Stimulated activated CD4-positive, alpha-beta T cell treated with anti-CD3 and anti-CD28 coated beads, Interleukin-12 subunit alpha, Interleukin-12 subunit beta, amount 100 ng/mL, for 4 hours (primary cell): ENCODE measurements around the gene THTPA.

ENCODE experiments used
- DNase-seq: peaks from one replicate; pipeline ENCODE4 v3.0.0-alpha.2; 2020

The THTPA gene

GRCh38 chr14:23556700-23557440, 799 bp downstream of the THTPA start:
- DNase-seq: no peak

- DNase-seq: no peak
Observed at GRCh38 chr14:23557521-23557920, 1.4 kb downstream of the THTPA start.

GRCh38 chr14:23557946-23558345, 1.9 kb downstream of the THTPA start:
- no peak for DNase-seq

- DNase-seq: no peak
Observed at GRCh38 chr14:23558346-23559009, 2.4 kb downstream of the THTPA start.

- DNase-seq: peak; percentile 61
Observed at GRCh38 chr14:23559010-23559925, 3.2 kb downstream of the THTPA start.

DNA sequence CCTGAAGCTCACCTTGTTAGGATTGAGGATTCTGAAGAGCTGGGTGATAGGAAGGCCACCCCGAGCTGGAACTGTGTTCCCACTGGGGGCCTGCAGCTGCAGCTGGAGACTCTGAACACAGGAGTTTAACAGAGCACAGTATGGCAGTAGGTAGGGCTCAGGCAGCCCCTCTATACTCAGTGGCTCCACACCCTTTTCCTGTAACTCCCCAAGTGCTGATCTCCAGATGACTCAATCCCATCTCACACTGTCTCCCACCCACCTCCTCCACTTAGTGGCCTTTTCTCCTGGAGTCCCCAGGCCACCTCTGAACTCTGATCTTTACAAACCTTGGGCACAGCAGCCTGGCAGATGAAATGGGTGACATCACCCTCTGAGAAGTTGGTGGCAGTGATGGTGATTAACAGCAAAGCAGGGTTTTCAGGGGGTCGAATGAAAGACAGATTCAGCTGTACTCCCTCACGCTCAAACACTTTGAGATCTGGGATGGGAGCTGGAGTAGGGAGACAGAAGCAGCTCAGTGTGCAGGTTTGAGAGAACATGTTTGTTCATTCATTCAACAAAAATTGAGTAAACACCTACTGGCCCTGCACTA, 4.0 kb downstream of the THTPA start:
- DNase-seq: no peak

DNA sequence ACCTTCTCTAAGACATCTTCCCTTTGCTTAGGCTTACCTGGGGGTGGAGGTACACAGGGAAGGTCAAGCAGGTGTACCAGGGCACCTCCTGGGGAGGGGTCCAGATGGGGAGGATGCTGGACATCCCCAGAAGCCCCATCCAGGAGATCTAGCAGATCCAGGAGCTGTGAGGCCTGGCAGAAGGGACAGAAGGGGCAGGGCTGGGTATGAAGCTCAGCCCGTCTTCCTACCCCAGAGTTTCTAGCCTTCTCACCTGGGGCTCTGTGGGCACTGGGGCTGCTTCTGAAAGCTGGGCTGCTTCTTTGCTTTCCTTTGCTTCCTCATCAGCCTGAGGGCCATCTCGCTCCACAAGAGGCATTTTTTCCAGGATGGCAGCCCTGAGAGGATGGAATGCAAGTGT, 5.2 kb downstream of the THTPA start:
- DNase-seq: no peak

- DNase-seq: no peak
Observed at GRCh38 chr14:23561873-23562821, 6.1 kb downstream of the THTPA start.

GRCh38 chr14:23562822-23563472, 6.9 kb downstream of the THTPA start:
- DNase-seq: peak; percentile 57

DNA sequence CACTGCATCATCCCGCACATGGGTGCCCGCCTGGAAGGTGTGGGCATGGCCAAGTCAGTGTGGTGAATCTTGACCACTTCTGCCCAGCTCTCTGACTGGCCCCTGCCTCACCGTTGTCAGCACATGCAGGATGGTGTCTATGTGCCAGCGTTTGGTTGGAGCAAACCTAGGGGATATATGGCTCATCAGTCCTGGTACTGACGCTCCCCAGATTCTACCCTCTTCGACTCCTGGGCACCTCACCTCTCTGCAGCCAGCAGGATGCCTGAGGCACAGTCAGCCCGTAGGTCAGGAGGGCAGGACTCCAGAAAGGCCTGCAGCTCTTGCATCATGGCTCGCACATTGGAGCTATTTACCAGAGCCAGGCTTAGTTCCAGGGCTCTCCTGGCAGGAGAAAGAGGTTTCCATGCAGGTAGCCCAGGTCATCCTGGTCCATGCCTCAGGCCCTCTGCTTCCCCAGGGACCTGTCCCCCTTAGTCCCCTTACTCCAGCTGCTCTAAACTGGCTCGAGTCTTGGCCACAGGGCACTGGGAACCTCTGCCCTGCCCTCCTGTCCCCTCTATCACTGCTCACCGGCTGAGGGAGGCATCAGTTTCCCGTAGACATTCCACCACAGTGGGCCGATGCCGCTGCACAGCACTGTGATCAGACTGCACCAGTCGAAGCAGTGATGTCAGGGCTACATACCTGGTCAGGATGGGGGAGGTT, 7.6 kb downstream of the THTPA start:
- no peak for DNase-seq

DNA sequence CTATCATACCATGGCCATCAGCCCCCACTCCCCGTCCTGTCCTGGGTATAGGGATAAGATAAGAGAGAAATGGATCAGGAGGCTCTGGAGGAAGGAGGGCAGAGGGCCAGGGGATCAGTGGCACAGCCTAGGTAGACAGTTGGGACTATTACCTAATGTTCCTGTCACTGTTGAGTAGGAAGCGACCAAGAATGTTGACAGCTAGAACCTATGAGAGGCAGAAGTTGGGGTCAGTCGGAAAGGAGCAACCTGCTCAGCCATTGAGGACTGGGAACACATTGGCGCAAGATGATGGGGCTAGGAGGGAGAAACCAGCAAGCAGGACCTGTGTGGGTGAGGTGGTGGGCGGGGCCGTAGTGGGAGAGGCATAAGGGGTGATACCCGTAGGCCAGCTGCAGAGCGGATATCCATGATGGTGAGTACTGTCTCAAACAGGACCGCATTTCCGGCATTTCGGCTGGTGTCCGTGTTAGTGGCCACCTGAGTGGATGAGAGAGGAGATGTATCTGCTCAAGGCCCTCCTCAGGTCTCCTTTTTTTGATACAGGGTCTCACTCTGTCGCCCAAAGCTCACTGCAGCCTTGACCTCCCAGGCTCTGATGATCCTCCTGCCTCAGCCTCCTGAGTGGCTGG, 8.2 kb downstream of the THTPA start:
- no peak for DNase-seq

GRCh38 chr14:23564876-23565275, 8.8 kb downstream of the THTPA start:
- no peak for DNase-seq

- DNase-seq: no peak
Observed at GRCh38 chr14:23565626-23566025, 9.6 kb downstream of the THTPA start.

GRCh38 chr14:23566112-23566777, 10.2 kb downstream of the THTPA start:
- no peak for DNase-seq

DNA sequence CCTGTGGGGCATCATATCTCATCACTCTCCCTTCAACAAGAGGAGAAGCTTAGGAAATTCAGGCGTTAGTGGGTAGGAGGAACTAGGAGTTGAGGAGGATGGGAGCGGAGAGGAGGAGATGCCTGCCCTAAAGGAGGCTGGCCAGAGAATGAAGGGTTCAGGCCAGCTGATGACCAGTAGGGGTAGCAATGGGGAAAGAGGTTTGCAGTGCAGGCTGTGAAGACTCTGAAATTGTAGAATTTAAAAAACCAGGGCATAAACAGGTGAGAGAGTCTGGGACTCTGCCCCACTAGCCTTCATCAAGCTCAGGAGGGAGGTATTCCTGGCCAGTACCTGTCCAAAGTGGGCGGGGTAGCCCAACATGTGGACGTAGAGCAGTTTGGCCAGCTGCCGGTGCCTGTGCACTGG, 10.7 kb downstream of the THTPA start:
- DNase-seq: no peak

DNA sequence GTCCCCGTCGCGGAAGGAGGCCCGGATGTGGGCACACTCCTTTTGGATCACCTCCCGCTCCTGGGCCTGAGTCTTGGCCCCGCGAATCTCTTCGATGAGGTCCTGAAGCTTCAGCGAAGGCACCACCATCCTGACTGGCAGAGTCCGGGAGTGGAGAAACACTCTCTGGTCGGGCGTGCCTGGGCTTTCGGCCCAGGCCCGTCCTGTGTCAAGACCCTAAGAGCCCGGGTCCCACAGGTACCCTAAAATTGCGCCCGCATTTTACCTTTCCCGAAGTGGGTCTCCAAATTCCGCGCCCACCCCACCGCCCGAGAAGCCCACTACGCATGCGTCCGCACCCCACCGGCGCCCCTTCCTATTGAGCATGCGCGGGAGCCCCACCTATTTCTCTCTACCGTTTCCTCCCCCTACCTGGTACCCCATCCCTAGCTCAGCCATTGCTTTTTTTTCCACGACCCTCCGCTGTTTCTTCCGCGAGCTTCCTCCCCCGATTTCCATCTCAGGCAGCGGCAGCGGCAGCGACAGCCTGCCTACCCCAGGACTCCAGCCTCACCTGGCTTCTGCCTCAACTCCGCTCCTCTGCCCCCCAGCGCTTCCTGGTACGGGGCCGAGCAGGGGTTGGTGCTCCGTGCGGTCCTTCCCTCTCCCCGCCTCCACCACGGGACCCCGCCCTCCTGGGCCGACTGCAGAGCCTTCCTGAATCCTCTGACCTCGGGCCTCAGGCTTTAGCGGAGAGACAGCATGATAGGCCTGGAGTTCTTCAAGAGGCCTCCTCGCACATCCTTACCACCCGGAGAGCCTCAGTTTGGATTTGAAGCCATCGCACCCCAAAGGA, 11.3 kb downstream of the THTPA start, which contains the start of gene AP1G2:
Gene AP1G2 (minus strand): TSS at position 606 of the 835 bp plus-strand sequence. CDS start 477 bp downstream, at position 129.
- DNase-seq: peak; percentile 86

DNA sequence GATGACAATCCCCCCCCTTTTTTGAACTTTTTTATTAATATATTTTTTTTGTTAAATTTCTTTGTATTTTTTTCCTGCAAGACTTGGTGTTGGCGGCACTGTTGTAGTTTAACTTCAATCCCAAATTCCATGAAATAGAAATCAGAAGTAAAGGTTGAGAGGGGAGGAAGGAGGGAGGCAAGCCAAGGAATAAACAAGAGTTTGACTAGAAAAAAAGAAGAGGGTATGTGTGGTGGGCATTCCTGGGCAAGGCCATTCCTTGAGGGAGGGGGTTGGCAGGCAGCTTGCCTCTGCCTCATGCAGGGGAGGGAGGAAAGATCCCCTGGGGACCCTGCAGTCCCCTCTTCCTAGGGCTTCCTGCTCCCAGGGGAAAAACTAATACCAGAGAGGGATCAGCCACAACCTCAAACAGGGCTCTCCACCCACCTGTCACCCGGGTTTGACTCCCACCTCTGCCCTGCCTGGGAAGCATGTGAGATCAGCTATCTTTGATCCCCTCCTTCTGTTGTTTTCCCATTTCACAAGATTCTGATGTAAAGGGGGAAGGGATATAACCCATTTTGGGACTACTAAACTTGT, 12.0 kb downstream of the THTPA start:
- DNase-seq: no peak
